CD4-positive, alpha-beta T cell treated with Interferon gamma for 1 hour (primary cell): ENCODE results near the gene PLXNB2.
A peak's percentile ranks its signal among the peaks of the same experiment; 100 is the strongest.
"Not testable (repeated sequence)": the region's sequence is repeated elsewhere in the genome, so short reads cannot be mapped to it uniquely, and the experiment has no call there.

Source experiments
- DNase-seq: peaks from one replicate; pipeline ENCODE4 v3.0.0-alpha.2; 2020

Gene PLXNB2

DNA sequence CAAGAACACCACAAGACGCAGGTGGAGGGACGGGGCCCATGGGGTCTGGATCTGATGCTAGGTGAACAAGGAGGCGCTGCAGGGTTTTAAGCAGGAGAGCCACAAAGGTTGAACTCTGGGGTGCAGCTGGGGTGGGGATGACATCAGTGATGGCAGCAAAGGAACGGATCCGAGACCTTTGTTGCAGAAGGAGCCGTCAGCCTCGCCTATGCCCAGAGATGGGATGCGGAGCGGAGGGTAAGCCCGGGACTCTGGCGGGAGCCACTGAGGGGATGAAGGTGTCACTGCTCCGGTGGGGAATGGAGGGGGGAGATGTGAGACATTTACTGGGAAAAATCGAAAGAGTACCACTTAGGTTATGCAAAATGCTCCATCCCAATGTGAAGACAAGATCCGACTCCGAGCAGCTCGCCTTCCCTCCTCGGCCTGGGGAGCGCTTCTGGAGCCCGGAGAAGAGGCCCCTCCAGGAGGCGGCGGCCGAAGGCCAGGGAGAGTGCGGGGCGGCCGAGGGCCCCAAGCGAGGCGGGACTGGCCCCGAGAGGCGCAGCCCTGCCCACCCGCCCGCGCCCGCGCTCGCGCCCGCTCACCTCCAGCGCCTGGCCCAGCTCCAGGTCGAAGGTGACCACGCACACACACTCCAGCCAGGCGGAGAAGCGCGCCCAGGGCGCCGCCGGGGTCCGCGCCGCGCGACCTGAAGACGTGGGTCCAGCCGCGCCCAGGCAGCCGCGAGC is 18.9 kb upstream of the PLXNB2 start:
- no peak for DNase-seq

- no peak for DNase-seq
Measured at GRCh38 chr22:50325444-50326224, 18.2 kb upstream of the PLXNB2 start.

- DNase-seq: no peak
Measured at GRCh38 chr22:50323900-50324299, 16.5 kb upstream of the PLXNB2 start.

DNA sequence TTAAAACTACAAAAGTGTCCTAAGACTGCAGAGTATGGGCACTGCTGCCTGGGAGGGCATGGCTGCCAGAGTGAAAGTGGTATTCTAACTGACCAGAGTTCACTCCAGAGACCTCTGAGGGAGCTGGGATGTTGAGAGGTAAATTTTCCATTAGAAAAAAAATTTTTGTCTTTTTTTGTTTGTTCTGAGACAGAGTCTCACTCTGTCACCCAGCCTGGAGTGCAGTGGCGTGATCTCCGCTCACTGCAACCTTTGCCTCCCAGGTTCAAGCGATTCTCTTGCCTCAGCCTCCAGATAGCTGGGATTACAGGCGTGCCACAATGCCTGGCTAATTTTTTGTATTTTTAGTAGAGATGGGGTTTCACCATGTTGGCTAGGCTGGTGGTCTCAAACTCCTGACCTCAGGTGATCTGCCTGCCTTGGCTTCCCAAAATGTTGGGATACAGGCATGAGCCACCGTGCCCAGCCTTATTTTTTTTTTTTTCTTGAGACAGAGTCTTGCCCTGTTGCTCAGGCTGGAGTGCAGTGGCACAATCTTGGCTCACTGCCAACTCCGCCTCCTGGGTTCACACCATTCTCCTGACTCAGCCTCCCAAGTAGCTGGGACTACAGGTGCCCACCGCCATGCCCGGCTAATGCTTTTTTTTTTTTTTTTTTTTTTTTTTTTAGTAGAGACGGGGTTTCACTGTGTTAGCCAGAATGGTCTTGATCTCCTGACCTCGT is 15.1 kb upstream of the PLXNB2 start:
- not testable (repeated sequence) for DNase-seq

GRCh38 chr22:50320671-50321325 is 13.4 kb upstream of the PLXNB2 start:
- DNase-seq: no peak

DNA sequence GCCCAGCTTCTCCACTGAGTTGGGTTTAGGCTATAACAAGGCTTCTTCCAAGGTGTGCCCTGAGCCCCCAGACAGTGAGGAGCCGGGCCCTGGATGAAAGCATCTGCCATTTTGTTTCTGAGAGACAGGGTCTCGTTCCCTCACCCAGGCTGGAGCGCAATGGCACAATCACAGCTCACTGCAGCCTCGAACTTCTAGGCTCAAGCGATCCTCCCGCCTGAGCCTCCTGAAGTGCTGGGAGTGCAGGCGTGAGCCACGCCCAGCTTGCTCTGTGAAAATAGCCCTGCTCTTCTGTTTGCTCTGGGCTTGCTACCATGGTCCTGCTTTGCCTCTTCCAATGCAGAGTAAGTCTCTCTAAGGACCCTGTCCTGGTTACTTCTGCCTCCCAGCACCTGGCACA is 12.7 kb upstream of the PLXNB2 start:
- DNase-seq: no peak

GRCh38 chr22:50319503-50319951 is 12.1 kb upstream of the PLXNB2 start:
- no peak for DNase-seq

DNA sequence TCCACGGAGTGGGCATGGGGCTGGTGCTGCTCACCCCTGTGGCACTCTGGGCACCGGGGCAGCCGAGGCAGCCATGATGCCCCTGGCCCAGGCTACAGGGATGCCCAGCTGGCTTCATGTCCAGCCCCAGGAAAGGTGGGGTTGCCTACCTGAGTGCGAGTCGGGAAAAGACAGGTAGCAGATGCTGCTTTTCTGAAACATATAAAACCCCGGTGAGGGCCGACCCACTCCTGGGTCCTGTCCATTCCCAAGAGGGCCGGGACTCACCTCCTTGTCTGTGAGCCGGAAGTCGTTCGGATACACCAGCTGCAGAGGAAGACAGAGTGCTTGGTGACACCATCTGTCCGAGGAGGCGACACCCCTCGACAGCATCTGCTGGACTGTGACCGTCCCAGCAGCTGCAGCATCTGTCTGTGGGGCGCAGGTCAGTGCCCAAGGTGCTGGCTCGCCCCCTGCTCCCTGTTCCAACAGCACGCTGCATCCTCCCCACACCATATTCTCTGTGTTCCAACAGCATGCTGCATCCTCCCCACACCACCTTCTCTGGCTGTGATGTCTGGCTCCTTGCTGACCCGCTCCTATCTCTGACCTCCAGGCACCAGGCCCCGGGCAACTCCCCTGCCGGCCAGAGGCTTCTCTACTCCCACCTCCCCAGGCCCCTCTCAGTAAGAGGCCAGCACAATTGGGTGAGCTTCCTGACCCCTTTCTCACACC is 11.4 kb upstream of the PLXNB2 start:
- no peak for DNase-seq

- DNase-seq: no peak
Measured at GRCh38 chr22:50318356-50318697, 10.9 kb upstream of the PLXNB2 start.

DNA sequence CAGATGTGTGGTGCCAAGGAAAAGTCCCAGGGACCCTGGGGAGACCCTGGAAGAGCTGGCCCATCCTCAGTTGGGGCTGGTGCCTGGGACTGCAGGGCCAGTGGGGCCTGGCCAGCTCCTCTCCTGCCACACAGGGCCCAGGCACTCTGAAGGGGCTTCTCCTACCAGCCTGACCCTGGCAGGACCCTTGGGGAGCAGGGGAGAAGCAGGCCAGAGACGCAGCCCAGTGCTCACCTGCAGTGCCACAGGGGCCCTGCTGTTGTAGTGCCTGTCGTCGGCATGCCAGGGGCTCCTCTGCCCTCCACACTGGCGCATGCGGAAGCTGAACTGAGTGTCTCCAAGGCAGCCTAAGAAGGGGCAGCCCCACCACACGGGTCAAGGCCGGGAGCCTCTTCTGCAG is 10.2 kb upstream of the PLXNB2 start:
- DNase-seq: no peak

DNA sequence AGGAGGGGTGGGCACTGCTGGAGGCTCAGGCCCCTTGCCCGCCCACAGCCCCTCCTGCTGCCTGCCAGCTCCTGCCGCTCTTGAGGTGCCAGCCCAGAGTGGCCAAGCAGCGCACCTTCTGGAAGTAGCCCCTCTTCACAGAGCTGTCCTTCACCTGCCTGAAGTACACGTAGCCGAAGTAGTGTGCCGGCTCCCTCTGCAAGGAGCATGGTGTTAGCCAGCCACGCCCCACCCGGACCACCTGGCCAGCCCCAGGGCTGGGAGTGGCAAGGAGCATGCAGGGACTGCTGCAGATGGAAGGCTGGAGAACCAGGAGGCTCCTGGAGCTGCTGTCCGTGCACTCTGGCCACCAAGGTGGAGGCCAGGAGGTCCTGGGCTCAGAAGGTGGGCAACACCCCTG is 9.7 kb upstream of the PLXNB2 start:
- no peak for DNase-seq

DNA sequence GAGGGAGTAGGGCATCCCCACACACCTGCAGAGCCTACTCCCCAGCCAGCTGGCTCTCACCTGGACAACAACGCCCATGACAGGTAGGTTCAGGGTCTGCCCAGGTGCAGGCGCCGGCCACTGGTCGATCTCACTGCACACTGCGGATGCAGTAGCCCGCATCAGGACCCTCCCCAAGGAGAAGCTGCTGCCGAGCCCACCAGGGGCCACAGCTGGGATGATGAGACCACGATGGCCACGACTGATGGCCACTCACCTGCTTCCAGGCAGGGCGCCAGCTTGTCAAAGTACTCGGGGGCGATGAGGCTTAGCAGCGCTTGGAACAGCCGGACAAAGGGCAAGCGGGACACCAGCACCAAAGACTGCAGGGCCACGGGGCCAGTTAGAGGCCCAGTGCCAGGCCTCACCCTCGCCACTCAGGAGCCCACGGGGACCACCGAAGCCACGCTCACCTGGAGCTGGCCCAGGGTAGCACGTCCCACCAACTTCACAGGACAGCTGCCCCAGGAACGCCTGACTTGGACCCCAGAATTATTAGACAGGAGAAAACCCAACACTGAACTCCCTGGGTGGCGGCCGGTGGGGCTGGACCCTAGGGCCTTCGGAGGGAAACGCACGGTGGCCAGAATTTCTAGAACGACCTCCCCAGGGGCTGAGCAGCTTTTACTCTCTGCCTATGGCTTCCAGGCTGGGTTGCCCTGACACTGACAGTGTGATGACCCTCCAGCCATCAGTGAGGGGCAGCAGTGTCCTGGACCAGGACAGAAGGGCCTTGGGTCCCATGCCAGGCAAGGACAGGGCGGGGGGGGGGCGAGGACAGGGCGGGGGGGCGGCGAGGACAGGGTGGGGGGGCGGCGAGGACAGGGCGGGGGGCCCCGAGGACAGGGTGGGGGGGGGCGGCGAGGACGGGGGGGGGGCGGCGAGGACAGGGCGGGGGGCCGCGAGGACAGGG is 8.9 kb upstream of the PLXNB2 start:
- no peak for DNase-seq

- DNase-seq: no peak
Measured at GRCh38 chr22:50315289-50316113, 8.1 kb upstream of the PLXNB2 start.

- peak; percentile 77 for DNase-seq
Measured at GRCh38 chr22:50314455-50315288, 7.2 kb upstream of the PLXNB2 start.

DNA sequence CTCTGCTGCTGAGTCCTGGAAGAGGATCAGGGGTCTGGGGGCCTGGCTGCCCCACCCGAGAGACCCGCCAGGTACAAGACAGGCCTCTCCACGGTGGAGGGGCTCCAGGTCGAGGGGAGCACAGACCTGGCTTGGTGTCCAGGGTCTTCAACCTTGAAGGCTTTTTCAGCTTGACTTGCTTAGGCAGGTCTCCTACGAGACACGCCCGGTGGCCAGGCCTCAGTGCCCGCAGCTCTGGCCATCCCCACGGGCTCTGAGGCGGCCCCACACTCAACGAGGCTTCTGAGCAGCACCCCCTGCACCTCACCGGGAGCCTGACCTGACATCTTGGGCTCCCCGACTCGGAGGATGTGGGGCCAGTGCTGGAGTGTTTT is 6.6 kb upstream of the PLXNB2 start:
- no peak for DNase-seq

DNA sequence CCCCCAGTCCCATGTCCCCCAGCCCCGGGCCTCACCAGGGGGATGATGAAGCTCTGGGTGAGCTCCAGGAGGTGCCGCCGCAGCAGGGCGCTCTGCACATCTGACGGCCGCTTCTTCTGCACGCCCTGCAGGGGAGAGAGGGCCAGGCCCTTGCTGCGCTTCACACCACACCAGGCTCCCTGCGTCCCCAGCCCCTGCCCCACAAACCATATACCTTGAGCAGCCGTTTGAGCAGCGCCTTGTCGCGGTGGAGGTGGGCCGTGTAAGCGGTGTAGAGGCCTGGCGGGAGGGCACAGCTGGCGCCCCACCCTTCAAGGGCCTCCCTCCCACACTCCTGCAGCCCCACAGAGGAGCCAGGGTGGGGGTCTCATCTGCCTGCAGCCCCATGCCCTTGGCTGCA is 6.2 kb upstream of the PLXNB2 start:
- DNase-seq: no peak

DNA sequence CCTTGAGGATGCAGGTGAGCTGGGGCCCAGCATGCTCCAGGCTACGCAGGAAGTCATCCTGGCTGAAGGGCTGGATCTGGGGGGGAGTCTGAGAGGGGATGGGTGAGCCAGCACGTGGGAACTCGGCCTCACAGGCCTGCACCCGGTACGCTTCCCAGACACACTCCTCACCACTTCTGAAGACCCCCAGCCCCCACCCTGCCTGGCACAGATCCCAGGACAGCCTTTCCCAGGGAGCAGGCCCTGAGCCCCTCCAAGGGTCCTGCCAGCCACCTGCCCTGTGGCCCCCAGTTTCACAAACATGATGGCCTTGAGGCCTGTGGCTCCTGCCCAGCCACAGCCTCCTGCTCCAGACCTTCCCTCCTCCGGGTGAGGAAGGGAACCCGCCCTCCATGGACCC is 5.6 kb upstream of the PLXNB2 start:
- no peak for DNase-seq

GRCh38 chr22:50312371-50312770 is 4.9 kb upstream of the PLXNB2 start:
- no peak for DNase-seq

DNA sequence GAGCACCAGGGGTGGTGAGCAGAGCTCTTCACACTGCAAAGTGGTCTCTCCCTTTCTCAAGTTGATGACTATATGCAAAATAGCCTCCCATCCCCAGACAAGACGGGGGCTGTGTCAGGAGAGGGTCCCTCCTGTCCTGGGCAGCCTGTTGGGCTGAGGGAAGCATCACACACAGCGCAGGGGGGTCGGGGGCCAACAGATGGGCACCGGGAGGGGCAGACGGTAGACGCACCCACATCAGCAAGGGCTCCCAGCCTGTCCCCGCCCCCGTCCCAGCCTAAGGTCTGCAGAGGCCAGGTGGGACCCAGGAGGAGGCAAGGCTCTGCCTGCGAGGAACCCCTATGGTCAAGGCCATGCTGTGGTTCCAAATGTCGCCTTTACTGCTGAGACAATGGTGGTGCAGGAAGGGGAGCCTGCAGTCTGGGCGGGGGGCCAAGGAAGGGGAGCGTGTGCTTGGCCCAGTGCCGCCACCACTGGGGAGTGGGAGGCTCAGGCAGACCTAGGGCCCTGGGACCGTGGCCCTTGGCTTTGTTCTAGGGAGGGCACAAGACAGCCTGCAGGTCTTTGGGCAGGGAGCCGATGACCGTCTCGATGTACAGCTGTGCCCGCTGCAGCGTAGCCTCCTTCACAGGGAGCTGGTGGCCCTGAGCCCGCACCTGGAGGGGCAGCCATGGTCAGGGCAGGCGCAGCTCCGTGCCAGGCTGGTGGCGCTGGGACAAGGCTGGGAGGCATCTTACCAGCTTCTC is 4.3 kb upstream of the PLXNB2 start:
- no peak for DNase-seq
